DND-41 (cell line): ENCODE measurements around the gene PXN.

Experiments used
- EZH2 ChIP-seq: IDR thresholded peaks from 3 replicates; pipeline ENCODE4 v1.6.1; 2012; ENCODE audit warnings: borderline replicate concordance, low read depth, mild to moderate bottlenecking, moderate library complexity, low read length, inconsistent platforms; ENCODE audit not compliant: severe bottlenecking
- TF ChIP-seq, protein P1 (sequence below): IDR thresholded peaks from 2 replicates; pipeline ENCODE4 v1.5.1; 2012; ENCODE audit warnings: borderline replicate concordance, low read length, moderate library complexity, mild to moderate bottlenecking; ENCODE audit not compliant: poor library complexity, severe bottlenecking; ENCODE audit errors: extremely low read depth

DNA sequence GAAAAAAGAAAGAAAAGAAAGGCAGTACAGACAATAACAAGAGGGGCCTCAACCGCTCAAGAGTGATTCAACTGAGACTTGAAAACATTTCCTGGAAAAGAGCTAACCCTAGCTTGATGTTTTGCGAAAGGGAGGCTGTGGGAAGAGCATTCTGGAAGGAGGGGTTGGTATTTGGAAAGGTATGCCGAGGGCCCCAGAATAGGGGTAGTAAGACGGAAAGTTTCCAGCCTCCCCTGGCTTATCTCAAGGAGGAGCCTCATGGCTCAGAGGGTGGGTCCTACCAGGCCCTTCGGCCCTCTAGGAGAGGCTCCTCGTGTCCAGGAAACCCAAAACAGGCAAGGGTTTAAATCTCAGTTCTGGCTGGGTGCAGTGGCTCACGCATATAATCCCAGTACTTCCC, 17.8 kb upstream of the PXN start:
- TF ChIP-seq, protein P1, sequence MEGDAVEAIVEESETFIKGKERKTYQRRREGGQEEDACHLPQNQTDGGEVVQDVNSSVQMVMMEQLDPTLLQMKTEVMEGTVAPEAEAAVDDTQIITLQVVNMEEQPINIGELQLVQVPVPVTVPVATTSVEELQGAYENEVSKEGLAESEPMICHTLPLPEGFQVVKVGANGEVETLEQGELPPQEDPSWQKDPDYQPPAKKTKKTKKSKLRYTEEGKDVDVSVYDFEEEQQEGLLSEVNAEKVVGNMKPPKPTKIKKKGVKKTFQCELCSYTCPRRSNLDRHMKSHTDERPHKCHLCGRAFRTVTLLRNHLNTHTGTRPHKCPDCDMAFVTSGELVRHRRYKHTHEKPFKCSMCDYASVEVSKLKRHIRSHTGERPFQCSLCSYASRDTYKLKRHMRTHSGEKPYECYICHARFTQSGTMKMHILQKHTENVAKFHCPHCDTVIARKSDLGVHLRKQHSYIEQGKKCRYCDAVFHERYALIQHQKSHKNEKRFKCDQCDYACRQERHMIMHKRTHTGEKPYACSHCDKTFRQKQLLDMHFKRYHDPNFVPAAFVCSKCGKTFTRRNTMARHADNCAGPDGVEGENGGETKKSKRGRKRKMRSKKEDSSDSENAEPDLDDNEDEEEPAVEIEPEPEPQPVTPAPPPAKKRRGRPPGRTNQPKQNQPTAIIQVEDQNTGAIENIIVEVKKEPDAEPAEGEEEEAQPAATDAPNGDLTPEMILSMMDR: no peak
- no peak for TF ChIP-seq EZH2
